ENCODE data around the gene CACNA1I. TPM values are rescaled to one million over a fixed set of nuclear protein-coding genes. Genes with fewer than 3 reads are reported as not detected.

The CACNA1I gene
- total RNA-seq, 2 experiments from 2014 or later = 8.4 to 9.3 TPM

DNA sequence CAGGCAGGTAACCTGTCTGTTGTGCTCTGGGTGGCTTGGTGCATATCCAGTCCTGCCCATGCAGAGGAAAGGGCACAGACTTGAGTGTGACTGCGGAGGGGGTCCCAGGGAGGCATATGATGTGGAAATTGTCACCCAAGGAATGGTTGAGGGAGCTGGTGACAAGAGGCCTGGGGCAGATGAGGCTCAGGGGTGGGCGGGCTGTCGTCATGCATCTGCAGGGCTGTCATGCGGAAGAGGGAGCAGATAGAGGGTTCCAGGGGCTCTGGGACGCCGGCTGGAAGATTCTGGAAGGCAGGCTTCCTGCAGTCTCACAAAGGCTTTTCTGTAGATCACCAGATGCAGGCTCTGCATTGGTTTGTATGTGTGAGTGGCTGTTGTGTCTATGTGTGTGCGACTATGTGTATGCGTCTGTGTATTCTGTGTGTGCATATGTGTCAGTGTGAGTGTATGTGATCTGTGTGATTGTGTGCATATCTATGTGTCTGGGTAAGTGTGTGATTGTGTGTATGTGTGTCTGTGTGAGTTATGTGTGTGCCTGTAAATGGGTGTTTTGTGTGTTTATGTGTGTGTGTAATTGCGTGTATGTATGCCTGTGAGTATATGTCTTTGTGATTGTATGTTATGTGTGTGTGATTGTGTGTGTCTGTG, 7.6 kb upstream of the CACNA1I start:
- no peak overlapping the region for H3K27ac Mint-ChIP-seq
- ChIA-PET CTCF (interaction anchor here (1.5 kb wide), 1 partner anchor 477 kb away, joined by 4 read pairs; no protein-coding TSS in a partner anchor), POLR2A (interaction anchor here (0.6 kb wide), 1 partner anchor 404 kb away, joined by 4 read pairs; no protein-coding TSS in a partner anchor)
- H3K36me3 Mint-ChIP-seq (ENCODE audit: low read depth) = no peaks in the 10 kb centered on the region
- no peak overlapping the region for H3K4me3 Mint-ChIP-seq
- H3K27me3 Mint-ChIP-seq = peaks cover 22% of the 10 kb centered on the region
- H3K4me1 Mint-ChIP-seq = peaks cover 17% of the 10 kb centered on the region
- DNase-seq = no peak
- H3K9me3 Mint-ChIP-seq = peaks cover 7% of the 10 kb centered on the region

DNA sequence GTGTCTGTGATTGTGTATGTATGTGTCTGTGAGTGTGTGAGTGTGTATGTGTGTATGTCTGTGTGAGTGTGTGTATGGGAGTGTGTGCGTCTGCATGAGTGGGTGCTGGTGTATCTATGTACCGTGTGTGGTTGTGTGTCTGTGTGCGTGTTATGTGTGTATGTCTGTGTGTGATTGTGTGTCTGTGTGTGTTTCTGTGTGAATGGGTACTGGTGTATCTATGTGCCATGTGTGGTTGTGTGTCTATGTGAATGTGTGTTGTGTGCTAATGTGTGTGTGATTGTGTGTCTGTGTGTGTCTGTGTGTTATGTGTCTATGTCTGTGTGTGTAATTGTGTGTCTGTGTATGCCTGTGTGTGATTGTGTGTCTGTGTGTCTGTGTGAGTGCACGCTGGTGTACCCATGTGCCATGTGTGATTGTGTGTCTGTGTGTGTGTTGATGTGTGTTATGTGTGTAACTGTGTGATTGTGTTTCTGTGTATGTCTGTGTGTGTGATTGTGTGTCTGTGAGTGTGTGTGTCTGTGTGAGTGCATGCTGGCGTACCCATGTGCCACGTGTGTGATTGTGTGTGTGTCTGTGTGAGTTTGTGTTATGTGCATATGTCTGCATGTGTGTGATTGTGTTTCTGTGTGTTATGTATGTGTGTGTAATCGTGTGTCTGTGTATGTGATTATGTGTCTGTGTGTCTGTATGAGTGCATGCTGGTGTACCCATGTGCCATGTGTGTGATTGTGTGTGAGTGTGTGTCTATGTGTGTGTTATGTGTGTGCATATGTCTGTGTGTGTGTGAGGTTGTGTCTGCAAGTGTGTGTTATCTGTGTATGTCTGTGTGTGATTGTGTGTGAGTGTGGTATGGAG, 6.8 kb upstream of the CACNA1I start:
- DNase-seq = no peak
- ChIA-PET POLR2A (no interaction called here), CTCF (interaction anchor here (0.6 kb wide), 1 partner anchor 379 kb away, joined by 3 read pairs; no protein-coding TSS in a partner anchor)
- H3K9me3 Mint-ChIP-seq = peaks cover 7% of the 10 kb centered on the region
- H3K27me3 Mint-ChIP-seq = peaks cover 16% of the 10 kb centered on the region
- H3K4me1 Mint-ChIP-seq = peaks cover 19% of the 10 kb centered on the region
- no peak overlapping the region for H3K4me3 Mint-ChIP-seq
- H3K27ac Mint-ChIP-seq = no peak overlapping the region
- H3K36me3 Mint-ChIP-seq (ENCODE audit: low read depth) = no peaks in the 10 kb centered on the region

DNA sequence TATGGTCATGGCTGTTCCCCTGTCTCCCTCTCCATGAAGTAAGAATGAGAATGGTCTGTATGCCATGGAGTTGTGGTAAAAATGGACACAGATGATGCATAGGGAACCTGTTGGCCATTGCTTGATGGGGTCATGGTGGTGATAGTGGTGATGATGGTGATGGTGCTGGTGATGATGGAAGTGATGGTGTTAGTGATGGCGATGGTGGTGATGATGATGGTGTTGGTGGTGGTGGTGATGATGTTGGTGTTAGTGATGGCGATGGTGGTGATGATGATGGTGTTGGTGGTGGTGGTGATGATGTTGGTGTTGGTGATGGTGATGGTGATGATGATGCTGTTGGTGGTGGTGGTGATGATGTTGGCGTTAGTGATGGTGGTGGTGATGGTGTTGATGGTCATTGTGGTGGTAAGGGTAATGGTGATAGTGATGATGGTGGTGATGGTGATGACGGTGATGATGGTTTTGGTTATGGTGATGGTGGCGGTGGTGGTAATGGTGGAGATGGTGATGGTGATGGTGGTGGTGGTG, 5.1 kb upstream of the CACNA1I start:
- Mint-ChIP-seq H3K36me3 (ENCODE audit: low read depth) (no peaks in the 10 kb centered on the region), H3K4me3 (no peak overlapping the region), H3K9me3 (peaks cover 7% of the 10 kb centered on the region), H3K27ac (no peak overlapping the region), H3K27me3 (peaks cover 6% of the 10 kb centered on the region), H3K4me1 (peaks cover 19% of the 10 kb centered on the region)
- DNase-seq = no peak
- ChIA-PET POLR2A (no interaction called here), CTCF (no interaction called here)

DNA sequence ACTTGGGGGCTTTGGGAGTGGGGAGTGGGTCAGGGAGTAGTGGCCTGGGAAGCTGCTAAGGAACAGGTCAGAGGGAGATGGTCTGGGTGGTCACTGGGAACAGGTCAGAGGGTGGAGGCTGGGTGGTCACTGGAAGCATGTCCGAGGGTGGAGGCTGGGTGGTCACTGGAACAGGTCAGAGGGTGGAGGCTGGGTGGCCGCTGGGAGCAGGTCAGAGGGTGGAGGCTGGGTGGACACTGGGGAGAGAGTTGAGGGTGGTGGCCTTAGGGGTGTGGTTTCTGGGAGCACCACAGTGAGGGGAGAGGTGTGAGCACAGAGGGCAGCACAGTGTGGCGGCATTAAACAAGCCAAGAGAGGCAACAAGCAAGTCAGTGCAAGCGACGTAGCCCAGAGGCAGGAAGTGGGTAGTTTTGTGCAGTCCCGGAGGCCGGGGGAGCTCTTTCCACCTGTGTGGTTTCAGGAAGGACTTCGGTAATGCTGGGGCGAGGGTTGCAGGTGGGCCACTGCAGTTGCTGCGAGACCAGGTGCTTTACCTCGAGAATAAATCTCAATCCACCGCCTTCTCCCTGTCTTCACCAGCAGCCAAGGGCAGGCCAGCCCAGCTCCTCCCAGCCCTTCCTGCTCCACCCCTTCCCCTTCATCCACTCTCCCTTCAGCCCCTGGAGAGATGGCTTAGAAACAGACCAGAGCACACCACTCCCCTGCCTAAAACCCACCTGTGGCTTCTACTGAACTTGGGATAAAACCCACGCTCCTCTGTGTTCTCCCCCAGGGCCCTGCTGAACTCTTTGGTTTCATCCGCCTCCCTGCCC, 3.2 kb upstream of the CACNA1I start:
- ChIA-PET CTCF (interaction anchor here (0.6 to 1.1 kb wide), 7 partner anchors 9 to 224 kb away, joined by 3 to 4 read pairs (median 4); no protein-coding TSS in a partner anchor), POLR2A (interaction anchor here (0.6 kb wide), 2 partner anchors 305 to 347 kb away, joined by 3 read pairs; no protein-coding TSS in a partner anchor)
- Mint-ChIP-seq H3K27me3 (no peaks in the 10 kb centered on the region), H3K36me3 (ENCODE audit: low read depth) (no peaks in the 10 kb centered on the region), H3K9me3 (peaks cover 7% of the 10 kb centered on the region), H3K27ac (peak overlapping the region; percentile 75), H3K4me3 (no peak overlapping the region), H3K4me1 (peaks cover 19% of the 10 kb centered on the region)
- peak; percentile 70 for DNase-seq

DNA sequence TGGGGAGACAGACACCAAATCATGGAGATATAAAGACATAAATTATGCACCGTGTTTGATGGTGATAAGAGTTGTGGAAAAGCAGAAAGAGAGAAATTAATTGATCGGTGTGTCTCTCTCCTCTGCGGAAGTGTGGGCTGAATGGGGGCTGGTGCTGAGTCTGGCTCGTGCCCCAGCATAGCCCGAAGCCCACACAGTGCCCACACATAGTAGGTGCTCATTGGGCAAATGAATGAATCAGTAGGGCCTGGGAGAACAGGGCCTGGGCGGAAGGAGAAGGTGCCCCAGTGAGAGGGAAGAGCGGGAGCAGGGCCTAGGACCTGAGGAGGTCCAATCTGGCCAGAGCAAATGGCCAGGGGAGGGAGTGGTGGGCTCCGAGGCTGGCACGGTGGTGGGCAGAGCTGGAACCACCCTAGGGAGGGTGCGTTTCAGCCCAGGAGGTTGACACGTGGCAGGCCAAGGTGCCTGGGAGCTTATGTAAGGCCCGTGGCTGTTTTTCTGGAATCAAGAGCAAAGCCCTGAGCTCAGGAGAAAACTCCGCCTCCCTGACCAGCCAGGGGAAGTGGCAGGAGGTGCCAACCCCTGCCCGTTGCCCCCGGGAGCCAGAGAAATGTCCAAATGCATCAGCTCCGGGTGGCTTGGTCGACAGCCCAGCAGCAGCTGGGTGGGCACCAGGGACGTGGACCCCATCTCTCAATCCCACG, 2.1 kb upstream of the CACNA1I start:
- H3K36me3 Mint-ChIP-seq (ENCODE audit: low read depth) = no peaks in the 10 kb centered on the region
- POLR2A ChIA-PET = no interaction called here
- H3K4me1 Mint-ChIP-seq = peaks cover 19% of the 10 kb centered on the region
- CTCF ChIA-PET = interaction anchor here (1.9 kb wide), 1 partner anchor 11 kb away, joined by 4 read pairs; no protein-coding TSS in a partner anchor
- H3K27me3 Mint-ChIP-seq = no peaks in the 10 kb centered on the region
- H3K9me3 Mint-ChIP-seq = peaks cover 7% of the 10 kb centered on the region
- H3K27ac Mint-ChIP-seq = no peak overlapping the region
- H3K4me3 Mint-ChIP-seq = no peak overlapping the region
- DNase-seq = no peak

DNA sequence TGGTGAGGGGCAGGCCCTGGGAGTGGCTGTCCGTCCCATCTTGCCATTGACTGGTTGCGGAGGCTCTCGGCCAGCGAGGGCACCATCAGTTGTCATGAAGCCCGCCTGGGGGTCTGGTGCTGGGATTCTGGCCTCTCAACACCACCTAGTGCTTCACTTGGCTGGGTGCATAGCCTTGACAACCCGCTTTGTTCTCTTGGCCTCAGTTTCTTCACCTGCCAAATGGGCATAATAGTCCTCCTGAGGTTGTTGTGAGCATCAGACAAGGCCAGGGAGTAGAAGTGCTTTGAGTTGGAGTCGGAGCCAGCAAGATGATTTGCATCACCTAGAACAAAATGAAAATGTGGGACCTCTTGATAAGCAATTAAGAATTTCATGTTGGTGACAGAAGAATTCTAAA, 1.5 kb upstream of the CACNA1I start:
- ChIA-PET CTCF (interaction anchor here (1.9 kb wide), 1 partner anchor 10 kb away, joined by 4 read pairs; no protein-coding TSS in a partner anchor), POLR2A (no interaction called here)
- no peaks in the 10 kb centered on the region for H3K27me3 Mint-ChIP-seq
- no peak overlapping the region for H3K27ac Mint-ChIP-seq
- peaks cover 7% of the 10 kb centered on the region for H3K9me3 Mint-ChIP-seq
- H3K4me3 Mint-ChIP-seq = no peak overlapping the region
- DNase-seq = no peak
- H3K4me1 Mint-ChIP-seq = peaks cover 19% of the 10 kb centered on the region
- H3K36me3 Mint-ChIP-seq (ENCODE audit: low read depth) = no peaks in the 10 kb centered on the region

DNA sequence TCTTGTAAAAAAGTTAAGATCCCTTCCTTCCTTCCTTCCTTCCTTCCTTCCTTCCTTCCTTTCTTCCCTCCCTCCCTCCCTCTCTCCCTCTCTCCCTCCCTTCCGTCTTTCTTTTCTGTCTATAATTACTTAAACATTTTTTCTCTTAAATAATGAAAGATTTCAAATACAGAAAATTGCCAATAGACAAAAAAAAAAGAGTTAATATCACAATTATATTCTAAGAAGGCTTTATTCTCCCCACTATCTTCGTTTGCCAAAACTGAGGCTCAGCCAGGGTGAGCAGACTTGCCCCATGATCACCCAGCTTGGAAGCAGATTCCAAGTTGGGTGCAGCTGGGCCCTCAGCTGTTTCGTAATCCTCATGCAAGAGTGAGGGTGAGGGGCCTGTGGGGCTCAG, 327 bp upstream of the CACNA1I start:
- Mint-ChIP-seq H3K9me3 (peaks cover 7% of the 10 kb centered on the region), H3K27me3 (no peaks in the 10 kb centered on the region), H3K27ac (no peak overlapping the region), H3K4me3 (no peak overlapping the region), H3K36me3 (ENCODE audit: low read depth) (no peaks in the 10 kb centered on the region), H3K4me1 (peaks cover 19% of the 10 kb centered on the region)
- no peak for DNase-seq
- ChIA-PET POLR2A (no interaction called here), CTCF (interaction anchor here (0.6 to 1.9 kb wide), 2 partner anchors 9 to 33 kb away, joined by 3 to 4 read pairs; no protein-coding TSS in a partner anchor)

DNA sequence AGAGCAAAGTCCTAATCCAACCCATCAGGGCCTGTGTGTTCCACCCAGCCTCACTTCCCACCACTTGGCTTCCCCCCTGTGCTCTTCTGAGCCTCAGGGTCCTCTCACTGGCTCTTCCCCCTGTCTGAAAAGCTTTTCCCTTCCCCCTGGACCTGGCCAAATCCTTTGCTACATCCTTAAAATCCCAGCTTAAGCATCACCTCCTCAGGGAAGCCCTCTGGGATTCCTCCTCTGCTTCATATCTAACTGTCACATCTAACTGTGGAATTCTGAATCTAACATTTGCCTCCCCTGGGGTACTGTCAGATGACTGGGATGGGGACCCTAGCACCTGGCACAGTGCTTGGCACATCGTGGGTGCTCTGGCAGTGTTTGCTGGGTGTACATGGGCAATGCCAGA, 985 bp downstream of the CACNA1I start:
- H3K4me1 Mint-ChIP-seq = peaks cover 16% of the 10 kb centered on the region
- no peak for DNase-seq
- no peaks in the 10 kb centered on the region for H3K36me3 Mint-ChIP-seq (ENCODE audit: low read depth)
- ChIA-PET CTCF (no interaction called here), POLR2A (no interaction called here)
- H3K27me3 Mint-ChIP-seq = no peaks in the 10 kb centered on the region
- no peaks in the 10 kb centered on the region for H3K9me3 Mint-ChIP-seq
- H3K27ac Mint-ChIP-seq = no peak overlapping the region
- no peak overlapping the region for H3K4me3 Mint-ChIP-seq

DNA sequence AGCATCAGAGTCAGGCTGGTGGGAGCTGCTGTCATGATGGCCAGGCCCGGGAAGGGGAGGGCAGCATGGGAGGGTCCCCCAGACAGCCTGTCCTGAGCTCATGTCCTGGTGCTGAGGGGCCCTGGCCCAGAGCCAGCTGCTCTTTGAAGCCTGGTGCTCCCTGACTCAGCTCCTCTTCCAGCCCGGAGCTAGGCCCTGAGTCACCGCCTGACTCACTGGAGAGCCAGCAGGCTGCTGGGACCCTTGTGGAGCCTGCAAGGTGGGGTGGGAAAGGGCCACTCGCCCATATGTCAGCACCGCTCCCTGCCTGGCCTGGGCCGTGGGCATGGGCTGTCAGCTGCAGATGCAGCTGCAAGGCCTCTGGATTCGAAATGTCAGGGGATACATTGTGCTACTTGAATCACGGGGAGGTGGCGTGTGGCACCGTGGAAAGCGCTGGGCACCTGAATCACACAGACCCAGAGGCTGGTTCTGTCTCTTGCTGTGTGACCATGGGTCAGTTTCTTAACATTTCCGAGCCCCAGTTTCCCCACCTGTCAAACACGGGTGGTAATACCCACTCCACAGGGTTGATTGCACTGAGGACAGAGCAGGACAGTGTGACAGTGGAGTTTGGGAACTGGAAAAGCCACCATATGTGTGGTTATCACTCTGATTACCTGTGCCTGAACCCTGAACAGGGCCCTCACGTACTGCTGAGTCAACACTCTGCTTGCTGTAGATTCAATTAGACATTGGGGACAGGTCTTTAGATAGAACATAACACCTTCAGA, 4.4 kb downstream of the CACNA1I start:
- Mint-ChIP-seq H3K27me3 (peaks cover 15% of the 10 kb centered on the region), H3K4me3 (no peak overlapping the region), H3K9me3 (no peaks in the 10 kb centered on the region), H3K27ac (no peak overlapping the region), H3K36me3 (ENCODE audit: low read depth) (no peaks in the 10 kb centered on the region), H3K4me1 (no peaks in the 10 kb centered on the region)
- no peak for DNase-seq
- POLR2A ChIA-PET = no interaction called here
- CTCF ChIA-PET = interaction anchor here (0.6 kb wide), 2 partner anchors 40 to 442 kb away, joined by 3 read pairs; no protein-coding TSS in a partner anchor

DNA sequence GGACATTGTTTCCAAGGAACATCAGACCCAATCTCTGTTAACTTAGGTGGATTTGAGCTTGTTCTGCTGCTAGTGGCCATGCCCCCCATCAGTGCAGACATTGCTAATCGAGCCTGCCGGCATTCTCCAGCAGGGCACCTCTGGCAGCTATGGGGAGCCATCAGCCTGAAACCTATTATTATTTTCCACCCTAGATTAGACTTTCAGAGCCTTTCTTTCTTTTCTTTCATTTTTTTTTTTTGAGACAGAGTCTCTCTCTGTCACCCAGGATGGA, 4.9 kb downstream of the CACNA1I start:
- Mint-ChIP-seq H3K27ac (no peak overlapping the region), H3K4me1 (no peaks in the 10 kb centered on the region), H3K4me3 (no peak overlapping the region), H3K9me3 (no peaks in the 10 kb centered on the region), H3K36me3 (ENCODE audit: low read depth) (no peaks in the 10 kb centered on the region), H3K27me3 (peaks cover 15% of the 10 kb centered on the region)
- ChIA-PET CTCF (interaction anchor here (0.6 kb wide), 2 partner anchors 40 to 441 kb away, joined by 3 read pairs; no protein-coding TSS in a partner anchor), POLR2A (no interaction called here)
- no peak for DNase-seq

DNA sequence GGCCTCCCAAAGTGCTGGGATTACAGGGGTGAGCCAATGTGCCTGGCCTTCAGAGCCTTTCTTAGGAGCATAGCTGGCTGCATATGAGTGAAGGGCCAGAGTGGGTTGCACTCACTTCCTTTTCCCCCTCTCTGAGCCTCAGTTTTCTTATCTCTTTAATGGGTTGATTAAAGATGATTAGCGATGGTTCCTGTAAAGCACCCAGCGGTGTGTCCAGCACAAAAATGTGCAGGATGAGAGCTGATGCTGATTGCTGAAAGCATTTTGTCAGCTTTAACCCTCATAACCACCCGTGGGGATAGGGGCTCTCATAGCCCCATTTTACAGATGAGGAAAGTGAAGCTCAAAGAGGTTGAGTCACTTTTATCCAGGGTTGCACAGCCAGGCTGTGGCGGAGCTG, 5.5 kb downstream of the CACNA1I start:
- Mint-ChIP-seq H3K36me3 (ENCODE audit: low read depth) (no peaks in the 10 kb centered on the region), H3K4me3 (no peak overlapping the region), H3K9me3 (no peaks in the 10 kb centered on the region), H3K4me1 (no peaks in the 10 kb centered on the region), H3K27ac (no peak overlapping the region), H3K27me3 (peaks cover 17% of the 10 kb centered on the region)
- DNase-seq = no peak
- ChIA-PET CTCF (interaction anchor here (0.6 to 1.6 kb wide), 2 partner anchors 32 to 605 kb away, joined by 3 read pairs; no protein-coding TSS in a partner anchor), POLR2A (no interaction called here)
